GDM1 (cell line): Measurements from ENCODE around the gene PTPRF.

Source experiments
- DNase-seq: peaks from one replicate; lab custom pipeline; 2025; lab: John Stamatoyannopoulos, UW

PTPRF gene

DNA sequence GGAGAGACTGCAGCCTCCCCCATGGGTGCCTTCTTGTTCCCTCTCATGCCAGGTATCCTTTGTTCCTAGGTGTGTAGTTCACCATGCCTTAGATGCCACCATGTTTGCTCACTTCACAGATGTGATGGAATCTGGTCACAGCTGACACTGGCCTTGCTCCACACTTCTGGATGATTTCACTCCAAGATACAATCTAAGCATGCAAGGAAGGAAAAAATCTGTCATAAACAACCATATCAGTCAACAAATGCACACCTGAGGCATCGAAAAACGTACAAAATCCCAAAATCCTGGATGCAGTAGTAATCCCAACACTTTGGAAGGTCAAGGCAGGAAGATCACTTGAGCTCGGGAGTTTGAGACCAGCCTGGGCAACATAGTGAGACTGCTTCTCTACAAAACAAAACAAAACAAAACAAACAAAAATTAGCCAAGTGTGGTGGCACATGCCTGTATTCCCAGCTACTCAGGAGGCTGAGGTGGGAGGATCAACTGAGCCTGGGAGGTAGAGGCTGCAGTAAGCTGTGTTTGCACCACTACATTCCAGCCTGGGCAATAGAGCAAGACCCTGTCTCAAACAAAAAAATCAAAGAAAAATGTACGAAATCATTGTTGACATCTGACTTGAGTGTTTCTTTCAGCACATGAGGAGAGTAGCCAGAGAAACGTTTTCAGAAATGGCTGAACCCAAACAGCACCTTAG, 17.1 kb upstream of the PTPRF start:
- no peak for DNase-seq

DNA sequence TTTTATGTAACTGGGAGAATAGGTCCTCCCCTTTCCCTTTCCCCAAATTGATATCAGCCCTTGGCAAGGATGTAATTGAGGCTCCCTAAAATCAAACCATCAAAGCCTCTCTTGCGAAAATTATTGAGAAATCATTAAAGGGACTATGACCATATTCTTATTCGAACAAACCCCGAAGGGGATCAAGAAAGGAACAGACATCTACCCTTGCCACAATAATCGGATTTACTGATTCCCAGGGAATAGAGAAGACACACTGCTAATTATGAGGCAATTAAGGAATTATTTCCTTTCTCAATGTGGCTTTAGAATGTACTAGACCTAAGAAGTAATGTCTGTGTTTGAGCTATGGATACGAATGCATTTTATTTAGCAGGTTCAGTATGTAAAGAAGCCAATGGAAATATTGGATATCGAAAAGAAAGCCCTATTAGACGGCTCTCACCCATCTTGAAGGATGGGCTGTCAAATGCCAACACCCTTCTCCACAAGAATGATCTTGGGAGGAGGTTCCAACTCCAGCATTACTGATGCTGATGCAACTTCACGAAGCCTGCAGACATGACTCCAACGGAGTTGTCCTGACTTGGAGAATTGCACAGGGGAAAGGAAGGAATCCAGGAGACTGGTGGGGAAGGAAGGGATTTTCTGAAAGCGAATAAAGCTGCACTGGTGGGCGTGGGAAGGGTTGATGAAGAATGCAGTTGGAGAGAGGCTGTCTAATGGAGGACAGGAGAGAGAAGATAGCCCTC, 11.6 kb upstream of the PTPRF start:
- no peak for DNase-seq

DNA sequence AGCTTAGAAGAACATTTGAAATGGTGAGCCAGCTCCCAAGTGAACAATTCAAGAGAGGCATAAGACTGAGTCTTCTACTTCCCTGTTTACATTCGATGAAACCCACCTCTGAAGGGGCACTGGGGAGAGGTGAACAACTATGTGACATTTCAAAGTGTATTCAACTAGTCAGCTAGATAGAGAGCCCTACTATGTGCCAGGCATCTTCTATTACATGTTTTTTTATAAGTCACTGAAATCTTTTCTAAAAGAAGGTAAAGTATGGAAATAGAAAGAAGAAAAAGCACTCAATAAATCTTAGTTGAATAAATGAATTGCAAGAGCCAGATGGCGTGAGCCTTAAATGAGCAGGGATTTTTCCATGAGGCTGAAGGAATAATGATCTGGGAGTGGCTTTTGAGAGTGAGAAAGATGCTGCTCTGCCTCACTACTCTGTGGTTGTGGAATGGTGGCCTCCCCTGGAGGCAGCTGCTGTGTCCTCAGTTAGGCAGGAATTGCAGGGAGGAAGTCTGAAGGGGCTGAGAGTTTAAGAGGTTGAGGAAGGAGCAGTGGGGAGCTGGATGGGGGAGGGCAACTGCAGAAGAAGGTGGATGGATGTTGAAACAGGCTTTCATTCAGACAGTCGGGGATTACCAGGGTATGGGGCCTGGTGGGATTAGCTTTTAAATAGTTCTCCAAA, 10.4 kb upstream of the PTPRF start:
- DNase-seq: no peak

DNA sequence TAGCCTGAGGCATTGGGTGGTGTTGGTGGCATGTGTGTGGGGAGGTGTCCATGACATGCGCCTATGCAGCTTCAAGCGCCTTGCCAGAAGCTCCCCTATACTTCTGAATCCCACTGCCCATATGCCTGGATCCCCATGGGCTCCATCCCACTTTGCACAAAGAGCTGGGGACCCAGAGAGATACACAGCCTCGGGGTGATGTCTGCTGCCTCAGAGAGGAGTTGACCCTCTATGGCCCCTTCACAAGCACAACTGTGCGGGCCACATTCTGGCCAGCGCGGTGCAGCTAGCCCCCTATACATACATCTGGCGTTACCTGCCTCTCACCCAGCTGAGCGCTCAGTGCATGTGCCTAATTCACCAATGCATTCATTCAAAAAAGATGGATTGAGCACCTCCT, 9.6 kb upstream of the PTPRF start:
- DNase-seq: no peak

DNA sequence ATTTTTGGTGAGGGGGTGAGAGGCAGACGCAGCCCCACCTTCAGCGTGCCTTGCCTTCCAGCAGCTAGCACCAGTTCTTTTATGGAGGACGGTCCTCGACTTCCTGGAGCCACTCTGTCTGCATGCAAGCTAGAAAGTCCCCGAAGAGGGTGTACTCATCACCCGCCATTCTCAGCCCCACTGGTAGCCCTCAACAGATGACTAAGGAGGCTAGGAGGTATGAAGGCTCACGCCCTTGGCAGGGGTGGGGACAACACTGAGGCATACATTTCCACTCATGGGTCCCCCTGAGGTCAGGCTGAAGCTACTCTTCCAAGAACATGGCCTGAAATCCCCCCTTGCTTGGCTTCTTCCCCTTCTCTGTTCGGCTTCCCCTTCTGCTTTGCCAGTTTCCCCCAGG, 8.9 kb upstream of the PTPRF start:
- no peak for DNase-seq

DNA sequence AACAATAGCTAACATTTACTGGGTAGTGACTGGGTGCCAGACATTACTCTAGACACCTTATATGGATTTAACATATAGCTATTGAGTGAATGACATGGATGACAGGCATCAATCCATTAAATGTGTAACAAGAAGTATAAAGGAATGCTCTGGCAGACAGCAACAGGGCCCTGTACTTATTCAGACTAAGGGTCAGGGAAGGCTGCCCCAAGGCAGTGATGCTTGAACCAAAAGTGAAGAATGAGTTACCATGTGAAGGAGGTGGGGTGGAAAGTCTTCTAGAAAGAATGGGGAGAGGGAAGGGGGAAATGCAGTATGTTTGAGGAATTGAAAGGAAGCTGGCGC, 8.3 kb upstream of the PTPRF start:
- no peak for DNase-seq

DNA sequence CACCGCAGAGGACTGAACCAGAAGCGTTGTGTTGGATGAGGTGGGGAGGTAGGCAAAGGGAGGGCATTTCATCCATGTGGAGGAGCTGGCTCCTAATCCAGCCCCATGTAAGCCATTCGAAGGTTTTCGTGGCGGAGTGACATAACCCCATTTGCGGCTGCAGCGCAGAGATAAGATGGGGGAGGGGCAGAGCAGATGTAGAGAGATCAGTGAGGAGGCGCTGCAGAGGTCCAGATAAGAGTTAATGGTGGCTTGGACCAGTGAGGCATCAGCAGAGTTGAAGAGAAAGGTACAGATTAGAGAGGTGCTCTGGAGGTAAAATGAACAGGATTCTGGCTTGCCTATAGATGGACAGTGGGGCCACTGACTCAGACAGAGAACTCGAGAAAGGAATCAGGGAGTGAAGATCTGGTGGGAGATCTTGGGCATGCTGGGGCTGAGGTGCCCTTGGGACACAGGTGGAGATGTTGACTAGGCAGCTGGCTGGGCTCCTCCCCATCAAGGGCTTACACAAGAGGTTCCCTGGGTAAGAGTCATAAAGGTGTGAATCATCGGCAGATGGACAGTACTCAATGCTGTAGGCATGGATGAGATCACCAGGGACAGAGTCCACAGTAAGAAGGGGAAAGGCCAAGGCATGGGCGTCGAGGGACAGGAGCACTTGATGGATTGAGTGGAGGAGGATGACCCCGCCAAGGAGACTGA, 7.8 kb upstream of the PTPRF start:
- DNase-seq: no peak

DNA sequence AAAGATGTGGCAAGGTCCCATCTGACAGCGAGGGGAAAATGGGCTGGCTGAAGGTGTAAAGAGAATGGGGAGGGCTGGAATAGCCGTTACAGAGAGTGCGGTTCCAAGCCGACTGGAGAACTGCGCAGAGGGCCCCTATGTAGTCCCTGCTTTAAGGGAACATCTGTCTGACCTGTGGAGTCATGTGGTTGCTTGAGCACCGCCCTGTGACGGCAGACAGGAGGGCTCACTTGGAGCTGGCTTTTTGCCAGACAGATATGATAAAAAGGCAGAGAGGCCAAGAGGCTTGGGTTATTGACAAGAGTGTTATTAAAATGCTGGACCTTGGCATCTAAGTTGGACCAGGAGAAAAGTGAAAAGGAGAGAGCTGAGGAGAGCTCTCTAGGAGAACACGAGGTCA, 5.9 kb upstream of the PTPRF start:
- DNase-seq: no peak

DNA sequence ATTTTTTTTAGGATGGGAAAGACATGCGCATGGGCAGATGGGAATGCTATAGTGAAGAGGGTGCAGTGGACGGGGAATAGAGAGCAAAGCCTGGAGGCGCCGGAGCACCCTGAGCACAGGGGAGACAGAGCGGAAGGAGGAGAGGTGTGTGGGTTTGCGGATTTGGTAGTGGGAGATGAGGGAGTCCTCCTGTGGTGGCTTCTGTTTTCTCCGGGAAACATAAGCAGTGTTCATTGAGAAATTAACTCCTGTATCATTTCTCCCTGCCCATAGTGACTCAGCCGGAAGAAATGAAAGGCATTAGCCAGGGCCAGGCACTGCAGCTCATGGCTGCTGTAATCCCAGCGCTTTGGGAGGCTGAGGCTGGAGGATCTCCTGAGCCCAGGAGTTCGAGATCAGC, 4.7 kb upstream of the PTPRF start:
- DNase-seq: no peak

DNA sequence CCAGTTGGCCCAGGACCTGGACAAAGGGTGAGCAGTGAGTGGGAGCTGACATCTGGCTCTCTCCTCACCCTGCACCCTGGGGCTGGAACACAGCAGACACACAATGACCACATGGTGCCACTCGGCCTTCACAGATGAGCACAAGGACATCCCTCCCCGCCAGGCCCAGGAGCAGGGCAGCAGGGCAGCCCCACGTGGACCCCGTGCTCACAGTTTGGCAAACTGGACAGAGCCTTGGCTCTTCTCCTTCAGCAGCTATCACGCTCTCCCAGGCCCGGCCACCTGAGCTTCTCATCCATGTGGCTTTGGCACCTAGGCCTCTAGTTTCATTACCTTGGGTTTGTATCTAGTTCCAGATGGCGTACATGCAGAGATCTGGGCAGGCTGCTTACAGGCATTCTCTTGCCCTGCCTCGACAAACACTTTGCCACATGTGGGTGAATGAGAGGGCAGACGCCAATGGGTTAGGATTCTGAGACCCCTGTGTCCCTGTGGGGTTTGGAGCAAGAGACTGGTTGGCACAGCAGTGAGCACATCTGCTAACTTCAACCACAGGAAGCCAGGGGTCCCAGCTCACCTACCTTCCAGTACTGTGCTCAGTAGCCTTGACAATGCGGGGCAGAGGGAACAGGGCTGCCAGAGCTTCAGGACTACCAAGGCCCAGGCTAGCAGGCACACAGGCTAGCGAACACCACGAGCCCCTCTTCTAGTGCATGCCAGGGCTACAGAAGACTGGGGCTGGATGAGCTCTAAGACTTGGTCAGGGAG, 3.4 kb upstream of the PTPRF start:
- DNase-seq: no peak

DNA sequence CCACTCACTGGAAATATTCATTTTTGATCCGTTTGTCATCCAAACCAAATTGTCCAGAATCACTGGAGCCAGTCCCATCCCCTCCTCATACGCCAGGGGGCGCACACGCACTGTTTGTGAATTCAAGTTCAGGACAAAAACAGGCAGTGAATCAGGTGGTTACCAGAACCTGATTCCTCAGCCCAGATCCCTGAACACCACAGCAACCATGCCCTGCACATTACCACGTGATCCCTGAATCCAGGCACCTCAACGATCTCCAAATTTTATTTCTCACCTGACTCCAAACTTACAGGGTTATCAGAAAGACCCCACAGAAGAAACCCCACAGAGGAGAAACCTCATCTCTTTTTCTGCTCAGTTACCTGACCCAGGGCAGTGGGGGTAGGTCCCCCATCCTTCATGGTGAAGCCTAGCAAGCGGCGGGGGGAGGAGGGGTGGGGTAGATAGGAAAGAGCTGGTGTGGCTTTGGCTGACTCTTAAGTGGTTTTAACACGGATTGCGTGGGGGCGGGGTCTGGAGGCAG, 1.4 kb upstream of the PTPRF start:
- peak; percentile 53 for DNase-seq

DNA sequence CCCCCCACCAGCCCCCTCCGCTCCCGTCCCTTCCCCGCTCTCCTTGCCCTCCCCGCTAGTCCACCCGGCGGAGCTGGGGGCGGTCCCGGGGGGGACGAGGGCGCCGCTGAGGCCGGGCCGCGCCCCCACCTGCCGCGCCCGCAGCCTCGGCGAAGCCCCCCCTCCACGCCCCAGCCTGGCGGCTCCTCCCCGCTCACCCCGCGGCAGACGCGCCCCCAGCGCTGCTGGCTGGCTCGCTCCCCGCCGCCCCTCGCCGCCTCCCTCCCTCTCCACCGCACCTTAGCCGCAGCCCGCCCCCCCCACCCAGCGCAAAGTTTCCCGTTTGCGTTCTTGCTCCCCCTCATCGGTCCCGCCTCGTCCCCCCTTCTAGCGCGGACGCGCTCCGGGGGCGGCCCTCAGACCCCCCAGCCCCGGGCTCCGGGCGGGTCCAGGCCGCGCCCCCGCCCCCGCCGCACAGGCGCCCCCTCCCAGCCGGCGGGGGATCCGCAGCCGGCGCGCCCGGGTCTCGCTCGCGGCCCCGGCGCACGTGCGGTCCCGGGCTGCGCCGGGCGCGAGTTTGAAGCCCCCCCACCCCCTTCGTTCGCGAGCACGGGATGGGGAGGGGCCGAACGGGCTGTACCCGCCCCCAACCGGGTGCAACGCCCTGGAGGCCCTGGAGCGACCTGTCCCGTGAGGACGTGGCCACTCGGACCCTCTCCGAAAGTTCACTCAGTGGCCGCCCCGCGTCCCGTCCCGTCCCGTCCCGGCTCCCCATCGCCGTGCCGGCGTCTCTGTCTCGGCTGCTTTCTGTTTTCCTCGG, 623 bp downstream of the PTPRF start:
- DNase-seq: no peak

DNA sequence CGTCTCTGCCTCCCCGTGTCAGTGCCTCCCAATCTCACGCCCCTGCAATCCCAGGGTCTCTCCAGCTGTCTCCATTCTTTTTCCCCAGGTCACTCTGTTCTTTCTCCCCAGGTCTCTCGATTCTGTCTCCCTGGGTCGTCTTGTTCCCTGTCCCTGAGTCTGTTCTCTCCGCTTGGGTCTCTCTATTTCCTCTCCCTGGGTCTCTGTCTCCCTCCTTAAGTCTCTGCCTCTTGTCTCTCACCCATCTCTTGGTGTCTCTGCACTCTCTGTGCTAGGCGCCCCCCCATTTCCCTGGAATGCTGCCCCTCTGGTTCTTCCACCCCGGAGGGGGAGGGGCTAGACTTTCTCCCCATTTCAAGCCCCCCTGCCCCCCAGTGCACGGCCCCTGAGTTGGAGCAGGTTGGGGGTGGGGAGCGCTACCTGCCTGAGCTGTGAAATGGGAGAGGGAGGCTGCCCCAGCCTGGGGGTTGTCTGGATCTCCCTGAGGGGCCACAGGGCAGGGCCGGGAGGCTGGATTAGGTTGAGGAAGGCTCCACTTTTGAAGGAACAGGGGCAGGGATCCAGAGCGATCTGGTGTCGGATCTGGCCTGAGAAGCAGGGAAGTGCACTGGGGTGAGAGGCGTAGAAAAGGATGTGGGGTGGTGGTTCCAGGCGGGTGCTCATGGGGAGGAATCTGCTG, 1.4 kb downstream of the PTPRF start:
- no peak for DNase-seq

DNA sequence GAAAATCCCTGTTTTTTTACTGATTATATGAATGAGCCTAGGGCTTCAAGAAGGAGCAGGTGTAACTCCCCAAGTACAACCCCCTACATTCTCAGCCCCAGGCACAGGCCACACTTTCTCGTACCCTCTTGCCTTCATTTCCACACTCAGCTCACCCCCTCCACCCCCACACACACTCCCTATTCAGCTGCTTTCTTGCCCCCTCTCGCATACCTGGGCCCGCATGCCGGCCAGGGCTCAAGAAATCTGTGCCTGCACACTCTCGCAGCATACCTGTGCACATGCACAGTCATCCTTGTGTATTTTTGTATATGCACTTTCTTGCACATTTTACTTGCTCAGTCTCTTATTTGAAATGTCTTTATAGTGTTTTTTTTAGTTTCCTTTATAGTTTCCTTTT, 2.0 kb downstream of the PTPRF start:
- DNase-seq: no peak

DNA sequence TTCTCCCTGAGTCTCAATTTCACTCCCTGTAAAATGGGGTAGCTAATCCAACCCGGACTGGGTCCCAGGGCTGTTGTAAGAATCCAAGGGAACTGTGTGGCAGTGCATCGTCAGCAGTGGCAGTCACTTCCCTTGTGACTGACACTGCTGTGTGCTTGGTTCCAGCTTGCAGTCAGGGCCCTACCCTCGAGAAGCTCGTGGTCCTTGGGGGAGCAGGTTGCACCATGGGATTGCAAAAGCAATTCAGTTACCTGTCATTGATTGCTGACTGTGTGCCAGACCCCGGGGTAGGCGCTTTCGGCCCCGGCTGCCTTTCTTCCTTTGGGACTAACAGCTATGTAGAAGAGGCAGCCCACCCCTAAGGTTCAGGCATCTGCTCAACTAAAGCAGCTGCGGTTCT, 2.9 kb downstream of the PTPRF start:
- DNase-seq: no peak

DNA sequence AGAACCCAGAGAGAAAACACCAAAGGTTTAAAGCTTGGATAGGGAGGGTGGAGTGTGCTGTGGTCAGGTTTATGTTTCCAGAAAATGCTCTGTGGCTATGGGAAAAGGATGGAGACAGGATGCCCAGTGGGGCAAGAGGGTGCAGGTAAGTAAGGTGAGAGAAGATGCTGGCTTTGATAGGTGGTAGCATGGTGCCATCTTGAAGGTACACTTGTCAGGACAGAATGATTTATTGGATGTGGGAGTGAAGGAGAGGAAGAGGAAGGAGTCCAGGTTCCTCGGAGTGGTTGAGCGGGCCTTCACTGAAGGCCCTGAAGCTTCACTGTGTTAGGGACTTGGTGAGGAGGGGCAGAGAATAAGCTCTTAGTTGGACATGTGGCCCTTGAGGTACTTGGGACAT, 3.6 kb downstream of the PTPRF start:
- no peak for DNase-seq

DNA sequence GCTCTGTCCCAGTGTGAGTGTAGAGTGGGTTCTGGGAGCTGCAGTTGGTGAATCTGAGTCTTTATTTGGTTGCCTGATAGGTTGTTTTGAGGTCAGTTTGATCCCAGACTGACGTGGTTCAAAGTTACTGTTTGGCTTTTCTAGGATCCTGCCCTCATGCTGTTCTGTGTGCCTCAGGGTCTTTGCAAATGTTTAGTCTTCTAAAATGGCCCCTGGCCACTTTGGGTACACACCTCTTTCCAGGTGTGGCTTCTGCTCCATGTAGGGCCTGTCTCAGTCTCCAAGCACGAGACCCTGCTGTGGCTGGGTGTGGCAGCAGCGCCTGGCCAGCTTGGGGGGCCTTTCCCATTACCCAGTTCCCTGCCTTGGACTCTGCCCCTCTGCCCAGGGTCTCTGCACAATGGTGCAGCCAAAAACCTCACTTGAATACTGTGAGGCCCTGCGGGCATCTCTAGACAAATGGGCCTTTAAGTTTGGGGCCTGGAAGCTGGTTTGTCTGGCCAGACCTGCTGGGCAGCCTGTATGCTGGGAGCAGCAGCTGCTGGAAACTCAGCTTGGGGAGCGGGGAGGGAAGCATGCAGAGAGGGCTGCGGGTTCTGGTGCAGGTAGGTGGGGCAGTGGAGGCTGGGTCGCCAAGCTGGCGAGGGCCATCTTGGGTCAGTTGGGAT, 5.6 kb downstream of the PTPRF start:
- DNase-seq: no peak

DNA sequence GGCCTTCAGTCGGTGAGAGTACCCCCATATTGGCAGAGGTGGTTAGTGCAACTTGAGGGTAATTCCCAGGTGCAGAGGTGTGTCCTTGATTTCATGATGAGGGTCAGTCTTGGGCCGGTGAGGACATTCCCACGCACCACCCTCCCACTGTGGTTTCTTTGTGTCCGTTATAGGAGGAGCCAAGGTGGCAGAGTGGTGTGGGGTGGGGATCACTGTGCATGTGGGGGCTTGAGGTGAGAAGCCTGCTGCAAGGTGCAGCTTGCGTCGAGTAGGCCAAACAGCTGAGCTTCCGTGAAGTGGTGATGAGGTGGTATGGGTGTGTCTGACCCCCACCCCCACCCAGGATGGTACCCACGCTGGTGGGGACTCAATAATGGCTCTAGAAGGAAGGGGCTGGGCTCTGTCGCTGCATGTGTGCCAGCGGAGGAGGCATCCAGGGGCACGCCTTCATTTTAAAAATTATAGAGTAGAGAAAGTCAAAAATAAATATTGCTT, 6.2 kb downstream of the PTPRF start:
- no peak for DNase-seq

DNA sequence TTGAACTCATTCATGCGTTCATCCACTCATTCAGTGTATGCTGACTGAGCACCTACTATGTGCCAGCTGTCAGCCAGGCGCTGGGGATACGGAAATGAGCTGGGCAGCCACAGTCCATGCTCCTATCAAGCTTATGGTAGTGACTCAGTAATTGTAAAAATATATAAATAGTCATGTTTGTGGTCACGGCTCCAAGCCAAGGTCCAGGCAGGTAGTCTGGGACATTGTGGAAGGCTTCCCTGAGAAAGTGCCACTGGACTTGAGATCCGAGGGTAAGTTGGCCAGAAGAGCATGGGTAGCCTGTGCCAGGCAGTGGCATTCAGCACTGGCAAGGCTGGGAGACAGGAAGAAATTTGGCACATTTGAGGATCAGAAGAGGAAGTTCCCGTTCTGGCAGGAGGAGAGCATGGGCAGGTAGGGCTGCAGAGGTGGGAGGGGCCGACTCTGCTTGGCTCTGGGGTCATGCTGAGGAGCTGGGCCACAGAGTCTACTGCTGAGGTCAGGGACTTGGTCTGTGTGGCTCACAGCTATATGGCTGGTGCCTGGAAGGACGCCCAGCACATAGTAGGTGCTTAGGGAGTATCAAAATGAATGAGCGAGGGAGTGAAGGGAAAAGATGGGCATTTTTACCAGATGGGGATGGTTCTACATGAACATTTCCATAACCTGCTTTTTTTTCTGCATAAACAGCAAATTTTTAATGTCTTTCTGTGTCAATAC, 6.9 kb downstream of the PTPRF start:
- DNase-seq: no peak
